Head of caudate nucleus (tissue), 42 donors: ENCODE data around the gene DDX11.
A peak's percentile ranks its signal among the peaks of the same experiment; 100 is the strongest.
"Not testable (repeated sequence)": the region's sequence is repeated elsewhere in the genome, so short reads cannot be mapped to it uniquely, and the experiment has no call there.

ENCODE experiments used
- DNase-seq, 42 donors: peaks; one replicate each; pipeline versions ENCODE4 v3.0.0 to v3.0.0-alpha.2; 2020 to 2021; ENCODE audit warnings: mixed read lengths in 7 of 42
- intact Hi-C: fragments of 100-400 bp; cut with DNase I; formaldehyde crosslinking; loops from one replicate; pipeline ENCODE4 v1.15.0; 2022

The DDX11 gene

DNA sequence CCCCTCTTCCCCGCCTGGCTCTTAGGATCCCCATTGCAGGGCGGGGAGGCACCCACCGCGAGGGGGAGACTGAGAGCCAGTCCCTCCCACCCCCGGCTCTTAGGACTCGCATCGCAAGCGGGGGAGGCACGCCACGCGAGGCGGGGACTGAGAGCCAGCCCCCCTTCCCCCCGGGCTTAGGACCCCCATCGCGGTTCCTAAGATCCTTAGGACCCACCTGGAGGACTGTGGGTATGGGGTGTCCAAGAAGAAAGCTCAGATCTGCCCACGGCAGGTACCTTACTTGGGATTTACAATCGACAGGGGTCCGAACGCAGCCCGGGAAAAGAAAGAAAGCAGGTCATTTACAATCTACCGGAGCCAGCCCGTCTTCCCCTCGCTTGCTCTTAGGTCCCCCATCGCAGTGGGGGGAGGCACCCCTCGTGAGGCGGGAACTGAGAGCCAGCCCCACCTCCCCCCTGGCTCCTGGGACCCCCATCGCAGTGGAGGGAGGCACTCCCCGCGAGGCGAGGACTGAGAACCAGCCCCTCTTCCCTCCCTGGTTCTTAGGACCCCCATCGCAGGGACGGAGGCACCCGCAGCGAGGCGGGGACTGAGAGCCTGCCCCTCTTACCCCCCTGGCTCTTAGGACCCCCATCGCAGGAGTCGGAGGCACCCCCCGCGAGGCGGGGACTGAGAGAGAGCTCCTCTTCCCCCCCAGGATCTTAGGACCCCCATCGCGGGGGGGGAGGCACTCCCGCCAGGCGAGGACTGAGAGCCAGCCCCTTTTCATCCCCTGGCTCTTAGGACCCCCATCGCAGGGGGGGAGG lies 43.7 kb downstream of the DDX11 start:
- DNase-seq: peak in 13 of 42 donors; percentile 16 to 67 (median 40)
- intact Hi-C loops: no loop called here

DNA sequence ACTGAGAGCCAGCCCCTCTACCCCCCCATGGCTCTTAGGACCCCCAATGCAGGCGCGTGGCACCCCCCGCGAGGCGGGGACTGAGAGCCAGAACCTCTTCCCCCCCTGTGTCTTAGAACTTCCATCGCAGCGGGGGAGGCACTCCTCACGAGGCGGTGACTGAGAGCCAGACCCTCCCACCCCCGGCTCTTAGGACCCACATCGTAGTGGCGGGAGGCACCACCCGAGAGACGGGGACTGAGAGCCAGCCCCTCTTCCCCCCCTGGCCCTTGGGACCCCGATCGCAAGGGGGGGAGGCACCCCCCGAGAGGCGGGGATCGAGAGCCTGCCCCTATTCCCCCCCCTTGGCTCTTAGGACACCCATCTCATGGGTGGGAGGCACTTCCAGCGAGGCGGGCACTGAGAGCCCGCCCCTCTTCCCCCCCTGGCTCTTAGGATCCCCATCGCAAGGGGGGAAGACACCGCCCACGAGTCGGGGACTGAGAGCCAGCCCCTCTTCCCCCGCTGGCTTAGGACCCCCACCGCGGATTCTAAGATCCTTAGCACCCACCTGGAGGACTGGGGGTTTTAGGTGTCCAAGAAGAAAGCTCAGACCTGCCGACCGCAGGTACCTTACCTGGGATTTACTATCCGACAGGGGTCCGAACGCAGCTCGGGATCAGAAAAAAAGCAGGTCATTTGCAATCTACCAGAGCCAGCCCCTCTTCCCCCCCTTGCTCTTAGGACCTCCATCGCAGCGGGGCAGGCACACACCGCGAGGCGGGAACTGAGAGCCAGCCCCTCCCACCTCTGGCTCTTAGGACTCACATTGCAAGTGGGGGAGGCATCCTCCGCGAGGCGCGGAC lies 44.9 kb downstream of the DDX11 start:
- DNase-seq: peak in 5 of 42 donors; percentile 7 to 52 (median 26)
- intact Hi-C loops: no loop called here

GRCh38 chr12:31119192-31119802 lies 45.6 kb downstream of the DDX11 start:
- intact Hi-C loops: no loop called here
- DNase-seq: no peak

GRCh38 chr12:31119803-31120211 lies 46.1 kb downstream of the DDX11 start:
- DNase-seq: no peak
- intact Hi-C loops: no loop called here

DNA sequence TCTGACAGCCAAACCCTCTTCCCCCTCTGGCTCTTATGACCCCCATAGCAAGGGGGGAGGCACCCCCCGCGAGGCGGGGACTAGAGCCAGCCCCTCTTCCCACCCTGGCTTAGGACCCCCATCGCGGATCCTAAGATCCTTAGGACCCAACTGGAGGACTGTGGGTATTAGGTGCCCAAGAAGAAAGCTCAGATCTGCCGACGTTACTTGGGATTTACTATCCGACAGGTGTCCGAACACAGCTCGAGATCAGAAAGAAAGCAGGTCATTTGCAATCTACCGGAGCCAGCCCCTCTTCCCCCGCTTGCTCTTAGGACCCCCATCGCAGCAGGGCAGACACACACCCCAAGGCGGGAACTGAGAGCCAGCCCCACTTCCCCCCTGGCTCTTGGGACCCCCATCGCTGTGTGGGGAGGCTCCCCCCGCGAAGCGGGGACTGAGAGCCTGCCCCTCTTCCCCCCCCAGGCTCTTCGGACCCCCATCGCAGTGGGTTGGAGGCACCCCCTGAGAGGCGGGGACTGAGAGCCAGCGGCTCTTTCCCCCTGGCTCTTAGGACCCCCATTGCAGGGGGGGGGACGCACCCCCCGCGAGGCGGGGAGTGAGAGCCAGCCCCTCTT lies 46.8 kb downstream of the DDX11 start:
- DNase-seq: no peak
- intact Hi-C loops: no loop called here

DNA sequence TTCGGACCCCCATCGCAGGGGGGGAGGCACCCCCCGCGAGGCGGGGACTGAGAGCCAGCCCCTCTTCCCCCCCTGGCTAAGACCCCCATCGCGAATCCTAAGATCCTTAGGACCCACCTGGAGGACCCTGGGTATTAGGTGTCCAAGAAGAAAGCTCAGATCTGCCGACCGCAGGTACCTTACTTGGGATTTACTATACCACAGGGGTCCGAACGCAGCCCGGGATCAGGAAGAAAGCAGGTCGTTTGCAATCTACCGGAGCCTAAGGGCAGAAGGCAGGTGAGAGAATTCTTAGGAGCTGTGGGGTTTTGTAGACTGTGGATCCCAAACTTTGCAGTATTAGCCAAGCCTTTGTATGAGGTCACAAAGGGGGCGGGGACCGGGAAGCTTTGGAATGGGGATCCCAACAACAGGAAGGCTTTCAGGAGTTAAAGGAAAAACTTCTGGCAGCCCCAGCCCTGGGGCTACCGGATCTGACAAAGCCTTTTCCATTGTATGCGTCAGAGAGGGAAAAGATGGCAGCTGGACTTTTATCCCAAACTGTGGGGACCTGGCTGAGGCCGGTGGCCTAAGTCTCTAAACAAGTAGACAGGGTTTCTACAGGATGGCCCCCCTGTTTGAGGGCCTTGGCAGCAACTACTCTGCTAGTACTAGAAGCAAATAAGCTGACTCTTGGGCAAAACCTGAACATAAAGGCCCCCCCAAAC lies 47.5 kb downstream of the DDX11 start:
- DNase-seq, intact Hi-C loops: not testable (repeated sequence)

DNA sequence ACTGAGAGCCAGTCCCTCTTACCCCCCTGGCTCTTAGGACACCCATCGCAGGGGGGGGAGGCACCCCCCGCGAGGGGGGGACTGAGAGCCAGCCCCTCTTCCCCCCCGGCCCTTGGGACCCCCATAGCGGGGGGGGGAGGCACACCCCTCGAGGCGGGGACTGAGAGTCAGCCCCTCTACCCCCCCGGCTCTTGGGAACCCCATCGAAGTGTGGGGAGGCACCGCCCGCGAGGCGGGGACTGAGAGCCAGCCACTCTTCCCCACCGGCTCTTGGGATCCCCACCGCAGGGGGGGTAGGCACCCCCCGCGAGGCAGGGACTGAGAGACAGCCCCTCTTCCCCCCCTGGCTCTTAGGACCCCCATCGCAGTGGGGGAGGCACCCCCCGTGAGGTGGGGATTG lies 48.8 kb downstream of the DDX11 start:
- intact Hi-C loops: no loop called here
- no peak for DNase-seq

DNA sequence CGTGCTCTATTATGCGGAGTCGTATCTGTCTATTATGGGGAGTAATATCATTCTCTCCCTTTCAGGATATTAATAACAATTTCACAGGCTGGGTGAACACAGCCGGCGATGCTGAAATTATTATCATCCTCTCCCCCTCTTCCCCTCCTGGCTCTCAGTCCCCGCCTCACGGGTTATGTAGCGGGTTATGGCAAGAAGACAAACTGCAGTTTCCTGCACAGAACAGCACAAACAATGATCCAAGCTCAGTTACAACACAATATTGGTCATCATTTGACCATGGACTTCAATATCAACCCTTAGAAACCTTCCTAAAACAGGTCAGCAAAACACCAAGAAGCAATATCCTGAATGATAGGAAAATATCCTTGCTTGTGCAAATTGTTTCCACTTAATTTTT lies 50.5 kb downstream of the DDX11 start:
- DNase-seq, intact Hi-C loops: not testable (repeated sequence)

- intact Hi-C loops, DNase-seq: not testable (repeated sequence)
Measured at GRCh38 chr12:31125171-31125570, 51.5 kb downstream of the DDX11 start.

DNA sequence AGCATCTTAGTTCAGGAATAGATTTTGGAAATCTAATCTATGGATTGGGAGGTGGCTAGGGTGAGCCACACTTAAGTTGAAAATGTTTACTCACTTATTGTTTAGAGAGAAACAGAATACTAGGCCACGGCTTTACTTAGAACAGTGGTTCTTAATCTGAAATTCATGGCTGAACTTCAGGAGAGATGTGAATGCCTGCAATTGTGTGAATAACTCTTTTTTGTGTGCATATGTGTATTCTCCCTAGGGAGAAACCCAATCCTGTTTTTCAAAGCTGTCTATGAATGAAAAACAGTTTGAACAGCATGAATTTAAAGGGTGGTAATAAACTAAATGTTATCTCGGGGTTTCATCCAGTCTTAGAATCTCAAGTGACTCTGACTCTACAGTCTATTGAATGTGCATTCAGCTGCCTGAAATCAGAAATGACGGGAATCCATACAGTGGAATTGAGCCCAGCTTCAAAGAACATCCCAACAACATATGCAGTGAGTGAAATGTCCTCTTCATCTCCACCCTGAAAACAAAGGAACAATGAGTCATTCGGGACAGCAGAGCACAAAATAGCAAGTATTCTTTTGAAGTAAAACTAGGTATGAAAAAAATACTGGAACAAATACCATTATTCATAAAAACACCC lies 53.7 kb downstream of the DDX11 start:
- intact Hi-C loops, DNase-seq: not testable (repeated sequence)

DNA sequence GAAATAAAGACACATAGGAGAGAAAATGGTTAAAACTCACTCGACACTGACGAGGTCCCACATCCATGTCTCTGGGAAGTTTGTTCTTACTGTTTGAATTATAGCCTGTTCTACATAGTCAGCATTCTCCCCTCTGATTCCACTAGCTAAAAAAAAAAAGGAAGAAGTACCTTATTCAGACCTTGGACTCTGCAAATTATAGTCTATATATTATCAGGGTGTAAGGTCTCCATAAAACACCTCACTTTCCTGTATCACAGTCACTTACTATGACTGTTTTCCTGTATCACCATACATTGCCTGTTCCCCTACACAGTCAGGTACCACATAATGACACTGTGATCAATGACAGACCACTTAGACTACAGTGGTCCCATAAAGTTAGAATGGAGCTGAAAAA lies 62.9 kb downstream of the DDX11 start:
- intact Hi-C loops, DNase-seq: not testable (repeated sequence)

- DNase-seq: not testable (repeated sequence)
Measured at GRCh38 chr12:31144768-31145167, 71.1 kb downstream of the DDX11 start.

DNA sequence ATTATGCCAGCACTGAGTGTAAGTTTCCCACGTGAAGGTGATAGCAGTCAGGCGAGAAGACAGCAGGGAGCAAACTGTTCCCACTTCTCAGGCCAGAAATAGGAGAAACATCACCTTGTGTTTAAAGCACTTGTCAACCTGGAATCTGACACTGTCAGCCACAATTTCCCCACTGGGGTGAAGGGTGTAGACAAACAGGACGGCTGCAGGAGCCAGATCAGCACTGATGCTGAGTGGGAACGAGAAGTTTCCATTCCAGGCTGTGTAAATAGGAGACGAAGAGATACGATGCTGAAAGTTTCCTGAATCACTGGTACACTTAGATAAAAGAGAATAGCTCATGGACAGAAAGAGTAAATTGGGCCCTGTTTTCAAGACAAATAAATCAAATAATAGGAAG lies 71.6 kb downstream of the DDX11 start:
- DNase-seq, intact Hi-C loops: not testable (repeated sequence)

More at GRCh38 chr12:31144768-31145167, 71.1 kb downstream of the DDX11 start:
- intact Hi-C loops: not testable (repeated sequence)

GRCh38 chr12:31147415-31147814 lies 73.8 kb downstream of the DDX11 start:
- DNase-seq, intact Hi-C loops: not testable (repeated sequence)

GRCh38 chr12:31150766-31151165 lies 77.1 kb downstream of the DDX11 start:
- DNase-seq, intact Hi-C loops: not testable (repeated sequence)
